HL-60 (cell line): ENCODE results near the gene LEPROT.

Source experiments
- GABPA ChIP-seq: IDR thresholded peaks from 2 replicates; pipeline ENCODE4 v1.6.1; 2012; ENCODE audit warnings: low read depth
- POLR2AphosphoS5 ChIP-seq: IDR thresholded peaks from 2 replicates; pipeline ENCODE4 v1.6.1; 2012; ENCODE audit warnings: low read depth
- SPI1 ChIP-seq: IDR thresholded peaks from 2 replicates; pipeline ENCODE4 v1.6.1; 2012; ENCODE audit warnings: low read depth, mild to moderate bottlenecking, borderline replicate concordance
- TF ChIP-seq, protein P1 (sequence below): IDR thresholded peaks from one replicate; pipeline ENCODE4 v1.5.1; 2011; ENCODE audit warnings: low read length, control low read depth, inconsistent platforms; ENCODE audit not compliant: insufficient read depth
- TF ChIP-seq, protein P2 (sequence below): IDR thresholded peaks from 2 replicates; pipeline ENCODE4 v1.6.1; 2012; ENCODE audit warnings: low read depth; ENCODE audit not compliant: insufficient replicate concordance

- TF ChIP-seq POLR2AphosphoS5 (no peak), GABPA (no peak), SPI1 (no peak)
- TF ChIP-seq, protein P1, sequence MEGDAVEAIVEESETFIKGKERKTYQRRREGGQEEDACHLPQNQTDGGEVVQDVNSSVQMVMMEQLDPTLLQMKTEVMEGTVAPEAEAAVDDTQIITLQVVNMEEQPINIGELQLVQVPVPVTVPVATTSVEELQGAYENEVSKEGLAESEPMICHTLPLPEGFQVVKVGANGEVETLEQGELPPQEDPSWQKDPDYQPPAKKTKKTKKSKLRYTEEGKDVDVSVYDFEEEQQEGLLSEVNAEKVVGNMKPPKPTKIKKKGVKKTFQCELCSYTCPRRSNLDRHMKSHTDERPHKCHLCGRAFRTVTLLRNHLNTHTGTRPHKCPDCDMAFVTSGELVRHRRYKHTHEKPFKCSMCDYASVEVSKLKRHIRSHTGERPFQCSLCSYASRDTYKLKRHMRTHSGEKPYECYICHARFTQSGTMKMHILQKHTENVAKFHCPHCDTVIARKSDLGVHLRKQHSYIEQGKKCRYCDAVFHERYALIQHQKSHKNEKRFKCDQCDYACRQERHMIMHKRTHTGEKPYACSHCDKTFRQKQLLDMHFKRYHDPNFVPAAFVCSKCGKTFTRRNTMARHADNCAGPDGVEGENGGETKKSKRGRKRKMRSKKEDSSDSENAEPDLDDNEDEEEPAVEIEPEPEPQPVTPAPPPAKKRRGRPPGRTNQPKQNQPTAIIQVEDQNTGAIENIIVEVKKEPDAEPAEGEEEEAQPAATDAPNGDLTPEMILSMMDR = no peak
- TF ChIP-seq, protein P2, sequence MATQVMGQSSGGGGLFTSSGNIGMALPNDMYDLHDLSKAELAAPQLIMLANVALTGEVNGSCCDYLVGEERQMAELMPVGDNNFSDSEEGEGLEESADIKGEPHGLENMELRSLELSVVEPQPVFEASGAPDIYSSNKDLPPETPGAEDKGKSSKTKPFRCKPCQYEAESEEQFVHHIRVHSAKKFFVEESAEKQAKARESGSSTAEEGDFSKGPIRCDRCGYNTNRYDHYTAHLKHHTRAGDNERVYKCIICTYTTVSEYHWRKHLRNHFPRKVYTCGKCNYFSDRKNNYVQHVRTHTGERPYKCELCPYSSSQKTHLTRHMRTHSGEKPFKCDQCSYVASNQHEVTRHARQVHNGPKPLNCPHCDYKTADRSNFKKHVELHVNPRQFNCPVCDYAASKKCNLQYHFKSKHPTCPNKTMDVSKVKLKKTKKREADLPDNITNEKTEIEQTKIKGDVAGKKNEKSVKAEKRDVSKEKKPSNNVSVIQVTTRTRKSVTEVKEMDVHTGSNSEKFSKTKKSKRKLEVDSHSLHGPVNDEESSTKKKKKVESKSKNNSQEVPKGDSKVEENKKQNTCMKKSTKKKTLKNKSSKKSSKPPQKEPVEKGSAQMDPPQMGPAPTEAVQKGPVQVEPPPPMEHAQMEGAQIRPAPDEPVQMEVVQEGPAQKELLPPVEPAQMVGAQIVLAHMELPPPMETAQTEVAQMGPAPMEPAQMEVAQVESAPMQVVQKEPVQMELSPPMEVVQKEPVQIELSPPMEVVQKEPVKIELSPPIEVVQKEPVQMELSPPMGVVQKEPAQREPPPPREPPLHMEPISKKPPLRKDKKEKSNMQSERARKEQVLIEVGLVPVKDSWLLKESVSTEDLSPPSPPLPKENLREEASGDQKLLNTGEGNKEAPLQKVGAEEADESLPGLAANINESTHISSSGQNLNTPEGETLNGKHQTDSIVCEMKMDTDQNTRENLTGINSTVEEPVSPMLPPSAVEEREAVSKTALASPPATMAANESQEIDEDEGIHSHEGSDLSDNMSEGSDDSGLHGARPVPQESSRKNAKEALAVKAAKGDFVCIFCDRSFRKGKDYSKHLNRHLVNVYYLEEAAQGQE = no peak
Observed at GRCh38 chr1:65479554-65480204, 59.2 kb downstream of the LEPROT start.
